GM18870 (cell line): Measurements from ENCODE around the gene CALR3.

Experiments used
- ATAC-seq: cut with Tn5 transposase; IDR thresholded peaks from one replicate; pipeline ENCODE4 v1.9.1; 2021; ENCODE audit warnings: moderate library complexity; ENCODE audit not compliant: unreplicated experiment

Gene CALR3

GRCh38 chr19:16435238-16435917, 60.6 kb downstream of the CALR3 start:
- ATAC-seq, result no peak

GRCh38 chr19:16433986-16434385, 62.0 kb downstream of the CALR3 start:
- ATAC-seq, result no peak

- no peak for ATAC-seq
These were observed 66.2 kb downstream of the CALR3 start for GRCh38 chr19:16429759-16430091.

- no peak for ATAC-seq
These were observed 66.8 kb downstream of the CALR3 start for GRCh38 chr19:16429066-16429758.
